ENCODE measurements around the gene CRYGD. TPM values are rescaled to one million over a fixed set of nuclear protein-coding genes. Genes with fewer than 3 reads are reported as not detected.

The CRYGD gene
- total and polyA plus RNA-seq, 2 donors (not counting 1 experiment from before 2014, with no cell fraction given): not detected

DNA sequence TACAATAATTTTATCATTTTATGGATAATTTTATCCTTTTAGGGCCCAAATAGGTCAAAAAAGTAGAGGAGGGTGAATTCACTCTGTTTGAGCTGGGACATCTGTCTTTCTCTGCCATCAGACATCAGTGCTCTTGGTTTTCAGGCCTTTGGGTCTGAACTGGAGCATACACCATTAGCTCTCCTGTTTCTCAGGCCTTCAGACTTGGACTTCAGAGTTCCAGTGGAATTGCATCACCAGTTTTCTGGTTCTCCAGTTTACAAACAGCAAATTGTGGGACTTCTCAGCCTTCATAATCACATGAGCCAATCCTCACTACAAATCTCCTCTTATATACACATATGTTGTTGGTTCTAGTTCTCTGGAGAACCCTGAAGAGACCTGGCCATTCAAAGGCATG, 33.9 kb downstream of the CRYGD start:
- Histone ChIP-seq H2AFZ (ENCODE audit: low read length) (no peak overlapping the region), H3K79me2 (ENCODE audit: control insufficient read depth, insufficient read depth, low read length) (no peaks in the 10 kb centered on the region), H3K36me3 (ENCODE audit: control insufficient read depth, insufficient read depth, low read length) (no peaks in the 10 kb centered on the region), H3K9ac (ENCODE audit: insufficient read depth, low read length) (no peak overlapping the region), H3K4me1 (ENCODE audit: control insufficient read depth, extremely low read depth, insufficient read depth, low read length) (no peaks in the 10 kb centered on the region), H3K4me3 (replicated peaks in 1 of 4; ENCODE audit: control extremely low read depth in 1 of 4, insufficient read depth in 1 of 4, low read depth in 3 of 4, low read length in 4 of 4) (no peak overlapping the region), H3K27me3 (ENCODE audit: control insufficient read depth, insufficient read depth, low read length) (no peaks in the 10 kb centered on the region), H3K9me3 (ENCODE audit: control insufficient read depth, insufficient read depth, low read depth, low read length) (no peaks in the 10 kb centered on the region), H4K20me1 (ENCODE audit: control insufficient read depth, extremely low read depth, insufficient read depth, low read length) (no peaks in the 10 kb centered on the region), H3K27ac (ENCODE audit: insufficient read depth, low read length) (no peak overlapping the region), H3K4me2 (ENCODE audit: extremely low read depth, insufficient read depth, low read length) (no peak overlapping the region)
- DNase-seq (ENCODE audit: low read depth in 2 of 2): no peak
- TF ChIP-seq, protein P1, sequence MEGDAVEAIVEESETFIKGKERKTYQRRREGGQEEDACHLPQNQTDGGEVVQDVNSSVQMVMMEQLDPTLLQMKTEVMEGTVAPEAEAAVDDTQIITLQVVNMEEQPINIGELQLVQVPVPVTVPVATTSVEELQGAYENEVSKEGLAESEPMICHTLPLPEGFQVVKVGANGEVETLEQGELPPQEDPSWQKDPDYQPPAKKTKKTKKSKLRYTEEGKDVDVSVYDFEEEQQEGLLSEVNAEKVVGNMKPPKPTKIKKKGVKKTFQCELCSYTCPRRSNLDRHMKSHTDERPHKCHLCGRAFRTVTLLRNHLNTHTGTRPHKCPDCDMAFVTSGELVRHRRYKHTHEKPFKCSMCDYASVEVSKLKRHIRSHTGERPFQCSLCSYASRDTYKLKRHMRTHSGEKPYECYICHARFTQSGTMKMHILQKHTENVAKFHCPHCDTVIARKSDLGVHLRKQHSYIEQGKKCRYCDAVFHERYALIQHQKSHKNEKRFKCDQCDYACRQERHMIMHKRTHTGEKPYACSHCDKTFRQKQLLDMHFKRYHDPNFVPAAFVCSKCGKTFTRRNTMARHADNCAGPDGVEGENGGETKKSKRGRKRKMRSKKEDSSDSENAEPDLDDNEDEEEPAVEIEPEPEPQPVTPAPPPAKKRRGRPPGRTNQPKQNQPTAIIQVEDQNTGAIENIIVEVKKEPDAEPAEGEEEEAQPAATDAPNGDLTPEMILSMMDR (conservative IDR thresholded peaks at IDR 0.05 in 1 of 2, IDR thresholded peaks at IDR 0.05 in 1 of 2; ENCODE audit: low read depth in 1 of 2, low read length in 2 of 2): no peak
- no peak for TF ChIP-seq EZH2 (IDR thresholded peaks at IDR 0.05; ENCODE audit: low read length, missing control alignments)

DNA sequence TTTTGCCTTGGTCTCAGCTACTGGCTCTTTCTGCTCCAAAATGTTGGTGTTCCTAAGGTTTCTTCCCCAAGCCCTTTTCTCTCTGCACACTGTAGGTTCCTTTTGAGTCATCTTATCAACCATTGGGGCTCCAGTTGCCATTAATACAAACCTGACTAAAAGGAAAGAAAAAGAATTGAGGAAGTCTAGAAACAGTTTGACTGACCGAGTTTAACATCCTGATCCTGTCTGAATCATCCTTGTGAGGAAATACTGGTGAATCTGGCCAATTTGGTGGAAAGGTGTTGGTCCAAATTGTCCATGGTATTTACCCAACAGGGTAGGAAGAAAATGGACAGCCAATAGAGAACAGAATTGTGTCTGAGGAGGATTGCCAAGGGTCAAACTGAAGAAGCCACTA, 38.3 kb downstream of the CRYGD start:
- H3K4me3 ChIP-seq (replicated peaks in 1 of 4; ENCODE audit: control extremely low read depth in 1 of 4, insufficient read depth in 1 of 4, low read depth in 3 of 4, low read length in 4 of 4): no peak overlapping the region
- no peak overlapping the region for H3K4me2 ChIP-seq (ENCODE audit: extremely low read depth, insufficient read depth, low read length)
- H3K27me3 ChIP-seq (ENCODE audit: control insufficient read depth, insufficient read depth, low read length): no peaks in the 10 kb centered on the region
- H4K20me1 ChIP-seq (ENCODE audit: control insufficient read depth, extremely low read depth, insufficient read depth, low read length): no peaks in the 10 kb centered on the region
- H2AFZ ChIP-seq (ENCODE audit: low read length): no peak overlapping the region
- no peaks in the 10 kb centered on the region for H3K79me2 ChIP-seq (ENCODE audit: control insufficient read depth, insufficient read depth, low read length)
- no peak overlapping the region for H3K27ac ChIP-seq (ENCODE audit: insufficient read depth, low read length)
- H3K9ac ChIP-seq (ENCODE audit: insufficient read depth, low read length): no peak overlapping the region
- no peaks in the 10 kb centered on the region for H3K36me3 ChIP-seq (ENCODE audit: control insufficient read depth, insufficient read depth, low read length)
- no peaks in the 10 kb centered on the region for H3K9me3 ChIP-seq (ENCODE audit: control insufficient read depth, insufficient read depth, low read depth, low read length)
- no peaks in the 10 kb centered on the region for H3K4me1 ChIP-seq (ENCODE audit: control insufficient read depth, extremely low read depth, insufficient read depth, low read length)
- DNase-seq (ENCODE audit: low read depth in 2 of 2): no peak
- TF ChIP-seq, protein P1 (conservative IDR thresholded peaks at IDR 0.05 in 1 of 2, IDR thresholded peaks at IDR 0.05 in 1 of 2; ENCODE audit: low read depth in 1 of 2, low read length in 2 of 2): no peak
- TF ChIP-seq EZH2 (IDR thresholded peaks at IDR 0.05; ENCODE audit: low read length, missing control alignments): no peak

DNA sequence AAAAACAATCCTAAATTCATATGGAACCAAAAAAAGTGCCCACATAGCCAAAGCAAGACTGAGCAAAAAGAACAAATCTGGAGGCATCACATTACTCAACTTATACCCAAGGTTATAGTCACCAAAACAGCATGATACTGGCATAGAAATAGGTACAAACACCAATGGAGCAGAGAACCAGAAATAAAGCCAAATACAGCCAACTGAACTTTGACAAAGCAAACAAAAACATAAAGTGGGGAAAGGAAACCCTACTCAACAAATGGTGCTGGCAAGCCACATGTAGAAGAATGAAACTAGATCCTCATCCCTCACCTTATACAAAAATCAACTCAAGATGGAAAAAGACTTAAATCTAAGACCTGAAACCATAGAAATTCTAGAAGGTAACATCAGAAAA, 40.5 kb downstream of the CRYGD start:
- H3K27ac ChIP-seq (ENCODE audit: insufficient read depth, low read length): no peak overlapping the region
- no peak overlapping the region for H3K4me2 ChIP-seq (ENCODE audit: extremely low read depth, insufficient read depth, low read length)
- H3K9me3 ChIP-seq (ENCODE audit: control insufficient read depth, insufficient read depth, low read depth, low read length): no peaks in the 10 kb centered on the region
- TF ChIP-seq, protein P1 (conservative IDR thresholded peaks at IDR 0.05 in 1 of 2, IDR thresholded peaks at IDR 0.05 in 1 of 2; ENCODE audit: low read depth in 1 of 2, low read length in 2 of 2): no peak
- no peak for TF ChIP-seq EZH2 (IDR thresholded peaks at IDR 0.05; ENCODE audit: low read length, missing control alignments)
- no peak for DNase-seq (ENCODE audit: low read depth in 2 of 2)
- no peaks in the 10 kb centered on the region for H3K4me1 ChIP-seq (ENCODE audit: control insufficient read depth, extremely low read depth, insufficient read depth, low read length)
- H3K27me3 ChIP-seq (ENCODE audit: control insufficient read depth, insufficient read depth, low read length): no peaks in the 10 kb centered on the region
- H3K4me3 ChIP-seq (replicated peaks in 1 of 4; ENCODE audit: control extremely low read depth in 1 of 4, insufficient read depth in 1 of 4, low read depth in 3 of 4, low read length in 4 of 4): no peak overlapping the region
- H3K79me2 ChIP-seq (ENCODE audit: control insufficient read depth, insufficient read depth, low read length): no peaks in the 10 kb centered on the region
- no peak overlapping the region for H2AFZ ChIP-seq (ENCODE audit: low read length)
- H3K9ac ChIP-seq (ENCODE audit: insufficient read depth, low read length): no peak overlapping the region
- no peaks in the 10 kb centered on the region for H4K20me1 ChIP-seq (ENCODE audit: control insufficient read depth, extremely low read depth, insufficient read depth, low read length)
- no peaks in the 10 kb centered on the region for H3K36me3 ChIP-seq (ENCODE audit: control insufficient read depth, insufficient read depth, low read length)

All from fibroblast of lung (primary cell).